ENCODE results near the gene BCL3.

GRCh38 chr19:44738136-44738535 lies 10.4 kb upstream of the BCL3 start:
- TF ChIP-seq, protein P1, sequence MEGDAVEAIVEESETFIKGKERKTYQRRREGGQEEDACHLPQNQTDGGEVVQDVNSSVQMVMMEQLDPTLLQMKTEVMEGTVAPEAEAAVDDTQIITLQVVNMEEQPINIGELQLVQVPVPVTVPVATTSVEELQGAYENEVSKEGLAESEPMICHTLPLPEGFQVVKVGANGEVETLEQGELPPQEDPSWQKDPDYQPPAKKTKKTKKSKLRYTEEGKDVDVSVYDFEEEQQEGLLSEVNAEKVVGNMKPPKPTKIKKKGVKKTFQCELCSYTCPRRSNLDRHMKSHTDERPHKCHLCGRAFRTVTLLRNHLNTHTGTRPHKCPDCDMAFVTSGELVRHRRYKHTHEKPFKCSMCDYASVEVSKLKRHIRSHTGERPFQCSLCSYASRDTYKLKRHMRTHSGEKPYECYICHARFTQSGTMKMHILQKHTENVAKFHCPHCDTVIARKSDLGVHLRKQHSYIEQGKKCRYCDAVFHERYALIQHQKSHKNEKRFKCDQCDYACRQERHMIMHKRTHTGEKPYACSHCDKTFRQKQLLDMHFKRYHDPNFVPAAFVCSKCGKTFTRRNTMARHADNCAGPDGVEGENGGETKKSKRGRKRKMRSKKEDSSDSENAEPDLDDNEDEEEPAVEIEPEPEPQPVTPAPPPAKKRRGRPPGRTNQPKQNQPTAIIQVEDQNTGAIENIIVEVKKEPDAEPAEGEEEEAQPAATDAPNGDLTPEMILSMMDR (IDR thresholded peaks at IDR 0.05; ENCODE audit: low read length): no peak
- TF ChIP-seq EZH2 (IDR thresholded peaks at IDR 0.05; ENCODE audit: borderline replicate concordance, low read length): no peak
